ENCODE data around the gene IMP4. TPM values are rescaled to one million over a fixed set of nuclear protein-coding genes. Genes with fewer than 3 reads are reported as not detected.

IMP4 gene
- total and polyA plus RNA-seq, 2 of the 8 experiments (the other 6 are each of a cell fraction or from before 2014, with no cell fraction given): 96.8 to 194 TPM

GRCh38 chr2:130319536-130319935 lies 23.2 kb upstream of the IMP4 start:
- FAIRE-seq (no peak), DNase-seq (ENCODE audit: low read depth in 1 of 2, low spot score in 2 of 2) (no peak)
- 93% methylated on average over 3 of the region's 3 CpGs; no CpG with 5 or more reads in 1 of the 2 experiments for WGBS, 2 experiments (ENCODE audit: extremely low coverage in 1 of 2, insufficient coverage in 1 of 2, insufficient read length in 1 of 2, insufficient replicate concordance in 2 of 2, low coverage in 1 of 2, low lambda C conversion rate in 2 of 2, missing lambda C conversion rate in 1 of 2)
- Histone ChIP-seq H2BK12ac (ENCODE audit: low read depth, low read length) (no peak overlapping the region), H3K18ac (ENCODE audit: extremely low read depth, low read length) (no peak overlapping the region), H3K79me1 (ENCODE audit: low read depth, low read length) (no peaks in the 10 kb centered on the region), H2BK15ac (ENCODE audit: low read length) (no peak overlapping the region), H3K79me2 (ENCODE audit: control insufficient read depth in 1 of 2, insufficient read depth in 2 of 2, low read length in 2 of 2) (no peaks in the 10 kb centered on the region), H3K36me3 (ENCODE audit: control insufficient read depth in 2 of 4, insufficient read depth in 4 of 4, low read length in 3 of 4) (no peaks in the 10 kb centered on the region), H3K4me1 (replicated peaks in 1 of 4; ENCODE audit: control insufficient read depth in 3 of 4, insufficient read depth in 4 of 4, low read length in 3 of 4) (no peaks in the 10 kb centered on the region), H3K27ac (ENCODE audit: low read depth, low read length) (no peak overlapping the region), H2BK5ac (ENCODE audit: low read depth, low read length) (no peak overlapping the region), H3K14ac (ENCODE audit: insufficient read length) (no peak overlapping the region), H3K23ac (ENCODE audit: insufficient read length) (no peak overlapping the region), H2BK120ac (replicated peaks; ENCODE audit: low read depth, low read length) (no peak overlapping the region), H3K56ac (replicated peaks; ENCODE audit: insufficient read length, low read depth, low read length) (no peak overlapping the region), H4K20me1 (replicated peaks in 1 of 2; ENCODE audit: control insufficient read depth in 1 of 2, insufficient read depth in 2 of 2, low read length in 2 of 2) (no peaks in the 10 kb centered on the region), H3K9ac (replicated peaks in 1 of 4; ENCODE audit: extremely low read depth in 1 of 4, low read depth in 3 of 4, low read length in 3 of 4) (no peak overlapping the region), H3K27me3 (replicated peaks in 1 of 4; ENCODE audit: control insufficient read depth in 3 of 4, extremely low read depth in 1 of 4, insufficient read depth in 3 of 4, low read length in 3 of 4) (no peaks in the 10 kb centered on the region; a peak in 1 of 7 replicates), H3K4me3 (ENCODE audit: extremely low read depth in 1 of 4, insufficient read depth in 2 of 4, low read depth in 3 of 4, low read length in 4 of 4) (no peak overlapping the region), H2AK5ac (ENCODE audit: low read depth, low read length) (no peak overlapping the region), H3K4ac (replicated peaks; ENCODE audit: insufficient read length, low read depth, low read length) (no peak overlapping the region), H4K5ac (ENCODE audit: insufficient read length, low read depth, low read length) (no peak overlapping the region), H3K9me3 (ENCODE audit: insufficient read depth in 2 of 2, low read depth in 1 of 2, low read length in 1 of 2) (no peaks in the 10 kb centered on the region), H3K4me2 (ENCODE audit: insufficient read depth in 1 of 2, low read depth in 2 of 2, low read length in 2 of 2) (no peak overlapping the region), H4K91ac (replicated peaks; ENCODE audit: insufficient read length, low read length) (no peak overlapping the region), H2BK20ac (ENCODE audit: low read length) (no peak overlapping the region), H2AFZ (ENCODE audit: low read length) (no peak overlapping the region), H4K8ac (ENCODE audit: extremely low read depth, insufficient read depth, low read length) (no peak overlapping the region), H3K23me2 (ENCODE audit: low read depth, low read length) (no peaks in the 10 kb centered on the region)
- ChIA-PET CTCF (ENCODE audit: partially characterized antibody) (interaction anchor here (0.6 to 5.6 kb wide), 3 partner anchors 10 to 138 kb away, joined by 4 to 40 read pairs (median 10); partner anchors contain the start of gene SMPD4), POLR2A (ENCODE audit: partially characterized antibody) (interaction anchor here (0.6 kb wide), 1 partner anchor 14 kb away, joined by 4 read pairs; no protein-coding TSS in a partner anchor)
- TF ChIP-seq TEAD4 (IDR thresholded peaks at IDR 0.05; ENCODE audit: low read depth, low read length): no peak
- TF ChIP-seq SP1 (IDR thresholded peaks at IDR 0.05; ENCODE audit: low read depth, low read length): no peak
- no peak for TF ChIP-seq SUZ12 (IDR thresholded peaks at IDR 0.05; ENCODE audit: low read length)
- no peak for TF ChIP-seq MAX (IDR thresholded peaks at IDR 0.05)
- no peak for TF ChIP-seq GABPA (IDR thresholded peaks at IDR 0.05; ENCODE audit: borderline replicate concordance, insufficient read depth, low read length)
- TF ChIP-seq YY1 (IDR thresholded peaks at IDR 0.05; ENCODE audit: low read depth, low read length): no peak
- TF ChIP-seq POLR2A (IDR thresholded peaks at IDR 0.05; ENCODE audit: control extremely low read depth in 1 of 2, low read depth in 2 of 2, low read length in 2 of 2): no peak
- TF ChIP-seq, protein P1, sequence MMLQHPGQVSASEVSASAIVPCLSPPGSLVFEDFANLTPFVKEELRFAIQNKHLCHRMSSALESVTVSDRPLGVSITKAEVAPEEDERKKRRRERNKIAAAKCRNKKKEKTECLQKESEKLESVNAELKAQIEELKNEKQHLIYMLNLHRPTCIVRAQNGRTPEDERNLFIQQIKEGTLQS (IDR thresholded peaks at IDR 0.05; ENCODE audit: insufficient read depth, low read depth, low read length): no peak
- TF ChIP-seq, protein P2, sequence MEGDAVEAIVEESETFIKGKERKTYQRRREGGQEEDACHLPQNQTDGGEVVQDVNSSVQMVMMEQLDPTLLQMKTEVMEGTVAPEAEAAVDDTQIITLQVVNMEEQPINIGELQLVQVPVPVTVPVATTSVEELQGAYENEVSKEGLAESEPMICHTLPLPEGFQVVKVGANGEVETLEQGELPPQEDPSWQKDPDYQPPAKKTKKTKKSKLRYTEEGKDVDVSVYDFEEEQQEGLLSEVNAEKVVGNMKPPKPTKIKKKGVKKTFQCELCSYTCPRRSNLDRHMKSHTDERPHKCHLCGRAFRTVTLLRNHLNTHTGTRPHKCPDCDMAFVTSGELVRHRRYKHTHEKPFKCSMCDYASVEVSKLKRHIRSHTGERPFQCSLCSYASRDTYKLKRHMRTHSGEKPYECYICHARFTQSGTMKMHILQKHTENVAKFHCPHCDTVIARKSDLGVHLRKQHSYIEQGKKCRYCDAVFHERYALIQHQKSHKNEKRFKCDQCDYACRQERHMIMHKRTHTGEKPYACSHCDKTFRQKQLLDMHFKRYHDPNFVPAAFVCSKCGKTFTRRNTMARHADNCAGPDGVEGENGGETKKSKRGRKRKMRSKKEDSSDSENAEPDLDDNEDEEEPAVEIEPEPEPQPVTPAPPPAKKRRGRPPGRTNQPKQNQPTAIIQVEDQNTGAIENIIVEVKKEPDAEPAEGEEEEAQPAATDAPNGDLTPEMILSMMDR (IDR thresholded peaks at IDR 0.05; ENCODE audit: control extremely low read depth in 1 of 3, insufficient read depth in 1 of 3, low read depth in 1 of 3, low read length in 3 of 3): no peak
- no peak for TF ChIP-seq SAP30 (IDR thresholded peaks at IDR 0.05; ENCODE audit: insufficient read depth, insufficient replicate concordance, low read length)
- TF ChIP-seq SP2 (IDR thresholded peaks at IDR 0.05; ENCODE audit: low read length): no peak

All from H1 (cell line).